Measurements from ENCODE around the gene HRH1.

HRH1 gene

GRCh38 chr3:11275926-11276325 is 121.6 kb downstream of the HRH1 start:
- Histone ChIP-seq H3K9me2 (ENCODE audit: low read depth, low read length) (no peaks in the 10 kb centered on the region), H3K27ac (ENCODE audit: low read depth, low read length, poor library complexity, severe bottlenecking) (no peak overlapping the region), H3K9me3 (ENCODE audit: low read length) (no peaks in the 10 kb centered on the region), H3K9ac (ENCODE audit: low read length) (no peak overlapping the region), H3K4me2 (ENCODE audit: low read length) (no peak overlapping the region), H2AFZ (ENCODE audit: low read length) (no peak overlapping the region), H3F3A (ENCODE audit: insufficient read depth, low read length) (no peaks in the 10 kb centered on the region), H3K27me3 (ENCODE audit: insufficient read depth, low read length) (no peaks in the 10 kb centered on the region), H3K4me3 (ENCODE audit: low read depth, low read length, poor library complexity, severe bottlenecking) (no peak overlapping the region), H3K4me1 (ENCODE audit: insufficient read depth, low read length, severe bottlenecking) (peaks cover 18% of the 10 kb centered on the region), H3K36me3 (ENCODE audit: insufficient read depth, low read length) (peaks cover 26% of the 10 kb centered on the region; the same call in 1 of the 2 replicates), H3K79me2 (ENCODE audit: insufficient read depth, low read length) (peaks cover 21% of the 10 kb centered on the region), H4K20me1 (ENCODE audit: insufficient read depth, low read length) (no peaks in the 10 kb centered on the region)
- TF ChIP-seq EZH2 (IDR thresholded peaks at IDR 0.05; ENCODE audit: borderline replicate concordance, low read length): no peak

GRCh38 chr3:11276901-11277300 is 122.6 kb downstream of the HRH1 start:
- Histone ChIP-seq H3K27me3 (ENCODE audit: insufficient read depth, low read length) (no peaks in the 10 kb centered on the region), H3K4me3 (ENCODE audit: low read depth, low read length, poor library complexity, severe bottlenecking) (no peak overlapping the region), H3K27ac (ENCODE audit: low read depth, low read length, poor library complexity, severe bottlenecking) (no peak overlapping the region), H3K4me1 (ENCODE audit: insufficient read depth, low read length, severe bottlenecking) (peaks cover 14% of the 10 kb centered on the region), H3K9ac (ENCODE audit: low read length) (no peak overlapping the region), H4K20me1 (ENCODE audit: insufficient read depth, low read length) (no peaks in the 10 kb centered on the region), H2AFZ (ENCODE audit: low read length) (no peak overlapping the region), H3K4me2 (ENCODE audit: low read length) (no peak overlapping the region), H3K9me2 (ENCODE audit: low read depth, low read length) (no peaks in the 10 kb centered on the region), H3K9me3 (ENCODE audit: low read length) (no peaks in the 10 kb centered on the region), H3K36me3 (ENCODE audit: insufficient read depth, low read length) (peaks cover 29% of the 10 kb centered on the region; the same call in 1 of the 2 replicates), H3F3A (ENCODE audit: insufficient read depth, low read length) (no peaks in the 10 kb centered on the region), H3K79me2 (ENCODE audit: insufficient read depth, low read length) (peaks cover 21% of the 10 kb centered on the region)
- no peak for TF ChIP-seq CTCF (IDR thresholded peaks at IDR 0.05; ENCODE audit: low read length)
- no peak for TF ChIP-seq EZH2 (IDR thresholded peaks at IDR 0.05; ENCODE audit: borderline replicate concordance, low read length)

GRCh38 chr3:11282250-11283138 is 128.2 kb downstream of the HRH1 start:
- Histone ChIP-seq H3F3A (ENCODE audit: insufficient read depth, low read length) (no peaks in the 10 kb centered on the region), H3K36me3 (ENCODE audit: insufficient read depth, low read length) (peaks cover 28% of the 10 kb centered on the region; the same call in 1 of the 2 replicates), H3K27me3 (ENCODE audit: insufficient read depth, low read length) (no peaks in the 10 kb centered on the region), H2AFZ (ENCODE audit: low read length) (no peak overlapping the region), H3K9me2 (ENCODE audit: low read depth, low read length) (no peaks in the 10 kb centered on the region), H3K9me3 (ENCODE audit: low read length) (no peaks in the 10 kb centered on the region), H3K4me3 (ENCODE audit: low read depth, low read length, poor library complexity, severe bottlenecking) (no peak overlapping the region), H3K4me2 (ENCODE audit: low read length) (no peak overlapping the region), H3K27ac (ENCODE audit: low read depth, low read length, poor library complexity, severe bottlenecking) (no peak overlapping the region), H4K20me1 (ENCODE audit: insufficient read depth, low read length) (no peaks in the 10 kb centered on the region), H3K9ac (ENCODE audit: low read length) (no peak overlapping the region), H3K4me1 (ENCODE audit: insufficient read depth, low read length, severe bottlenecking) (peaks cover under 1% of the 10 kb centered on the region), H3K79me2 (ENCODE audit: insufficient read depth, low read length) (no peaks in the 10 kb centered on the region)
- TF ChIP-seq EZH2 (IDR thresholded peaks at IDR 0.05; ENCODE audit: borderline replicate concordance, low read length): no peak
- no peak for TF ChIP-seq CTCF (IDR thresholded peaks at IDR 0.05; ENCODE audit: low read length)
